ENCODE measurements around the gene USP14. TPM values are rescaled to one million over a fixed set of nuclear protein-coding genes. Genes with fewer than 3 reads are reported as not detected.

The USP14 gene
- total RNA-seq, 1 donor from 2014 or later = 51.0 TPM

- no peaks in the 10 kb centered on the region for H3K27me3 ChIP-seq (ENCODE audit: low read depth)
- no peak overlapping the region for H3K27ac ChIP-seq (replicated peaks)
- TF ChIP-seq, protein P1, sequence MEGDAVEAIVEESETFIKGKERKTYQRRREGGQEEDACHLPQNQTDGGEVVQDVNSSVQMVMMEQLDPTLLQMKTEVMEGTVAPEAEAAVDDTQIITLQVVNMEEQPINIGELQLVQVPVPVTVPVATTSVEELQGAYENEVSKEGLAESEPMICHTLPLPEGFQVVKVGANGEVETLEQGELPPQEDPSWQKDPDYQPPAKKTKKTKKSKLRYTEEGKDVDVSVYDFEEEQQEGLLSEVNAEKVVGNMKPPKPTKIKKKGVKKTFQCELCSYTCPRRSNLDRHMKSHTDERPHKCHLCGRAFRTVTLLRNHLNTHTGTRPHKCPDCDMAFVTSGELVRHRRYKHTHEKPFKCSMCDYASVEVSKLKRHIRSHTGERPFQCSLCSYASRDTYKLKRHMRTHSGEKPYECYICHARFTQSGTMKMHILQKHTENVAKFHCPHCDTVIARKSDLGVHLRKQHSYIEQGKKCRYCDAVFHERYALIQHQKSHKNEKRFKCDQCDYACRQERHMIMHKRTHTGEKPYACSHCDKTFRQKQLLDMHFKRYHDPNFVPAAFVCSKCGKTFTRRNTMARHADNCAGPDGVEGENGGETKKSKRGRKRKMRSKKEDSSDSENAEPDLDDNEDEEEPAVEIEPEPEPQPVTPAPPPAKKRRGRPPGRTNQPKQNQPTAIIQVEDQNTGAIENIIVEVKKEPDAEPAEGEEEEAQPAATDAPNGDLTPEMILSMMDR (IDR thresholded peaks at IDR 0.05; ENCODE audit: borderline replicate concordance) = no peak
- H3K4me3 ChIP-seq = no peak overlapping the region
- H3K4me1 ChIP-seq = peaks cover 2% of the 10 kb centered on the region
- H3K36me3 ChIP-seq = peaks cover 16% of the 10 kb centered on the region
- H3K9me3 ChIP-seq (replicated peaks) = no peaks in the 10 kb centered on the region
- DNase-seq = no peak
- intact Hi-C loops (cut with micrococcal nuclease) = no loop called here
Observed at GRCh38 chr18:189254-189653, 30.9 kb downstream of the USP14 start.

DNA sequence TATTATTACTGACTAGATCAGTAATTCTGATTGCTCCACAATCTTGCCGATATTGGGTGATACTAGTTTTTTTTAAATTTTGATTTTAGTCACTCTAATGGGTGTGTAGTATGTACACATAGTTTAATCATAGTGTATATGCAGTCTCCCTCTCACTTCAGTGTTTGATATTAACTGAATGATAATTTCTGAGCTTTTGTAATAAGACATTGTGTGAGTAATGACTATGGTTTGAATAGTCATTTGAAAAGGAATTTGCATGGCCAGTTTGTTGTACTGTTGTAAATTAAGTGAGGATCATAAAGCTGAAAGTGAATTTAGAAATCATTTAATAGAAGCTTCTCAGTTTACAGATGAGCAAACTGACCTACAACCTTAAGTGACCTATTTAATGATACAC is 33.4 kb downstream of the USP14 start:
- Histone ChIP-seq H3K27me3 (ENCODE audit: low read depth) (no peaks in the 10 kb centered on the region), H3K4me1 (no peaks in the 10 kb centered on the region), H3K9me3 (replicated peaks) (no peaks in the 10 kb centered on the region), H3K27ac (replicated peaks) (no peak overlapping the region), H3K4me3 (no peak overlapping the region), H3K36me3 (peaks cover 7% of the 10 kb centered on the region)
- TF ChIP-seq, protein P1 (IDR thresholded peaks at IDR 0.05; ENCODE audit: borderline replicate concordance) = no peak
- DNase-seq = no peak
- intact Hi-C loops (cut with micrococcal nuclease) = no loop called here

GRCh38 chr18:192801-193200 is 34.4 kb downstream of the USP14 start:
- no peak for DNase-seq
- Histone ChIP-seq H3K27ac (replicated peaks) (no peak overlapping the region), H3K4me1 (no peaks in the 10 kb centered on the region), H3K36me3 (peaks cover 11% of the 10 kb centered on the region), H3K27me3 (ENCODE audit: low read depth) (no peaks in the 10 kb centered on the region), H3K4me3 (no peak overlapping the region), H3K9me3 (replicated peaks) (no peaks in the 10 kb centered on the region)
- intact Hi-C loops (cut with micrococcal nuclease) = no loop called here
- TF ChIP-seq, protein P1 (IDR thresholded peaks at IDR 0.05; ENCODE audit: borderline replicate concordance) = no peak

- no peak overlapping the region for H3K4me3 ChIP-seq
- intact Hi-C loops (cut with micrococcal nuclease) = no loop called here
- H3K27me3 ChIP-seq (ENCODE audit: low read depth) = no peaks in the 10 kb centered on the region
- no peaks in the 10 kb centered on the region for H3K9me3 ChIP-seq (replicated peaks)
- no peak for DNase-seq
- no peak overlapping the region for H3K27ac ChIP-seq (replicated peaks)
- H3K36me3 ChIP-seq = peaks cover 39% of the 10 kb centered on the region
- TF ChIP-seq, protein P1 (IDR thresholded peaks at IDR 0.05; ENCODE audit: borderline replicate concordance) = no peak
- no peaks in the 10 kb centered on the region for H3K4me1 ChIP-seq
Observed at GRCh38 chr18:195651-196050, 37.3 kb downstream of the USP14 start.

DNA sequence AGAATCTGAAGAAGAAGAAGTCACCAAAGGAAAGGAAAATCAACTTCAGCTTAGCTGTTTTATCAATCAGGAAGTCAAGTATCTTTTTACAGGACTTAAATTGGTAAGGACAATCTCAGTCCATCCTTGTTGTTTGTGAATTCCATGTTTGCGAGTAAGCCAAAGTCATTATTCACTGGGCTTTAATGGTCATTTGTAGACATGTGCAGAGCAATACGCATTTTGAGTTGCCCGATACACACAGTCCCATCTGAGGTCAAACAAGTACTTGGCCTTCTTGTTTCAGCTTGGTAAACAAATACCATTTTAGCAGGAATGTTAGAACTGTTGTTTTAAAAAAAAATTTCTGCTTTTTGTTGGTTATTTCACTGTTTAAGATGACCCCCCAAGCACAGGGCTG is 40.9 kb downstream of the USP14 start:
- no peaks in the 10 kb centered on the region for H3K27me3 ChIP-seq (ENCODE audit: low read depth)
- TF ChIP-seq, protein P1 (IDR thresholded peaks at IDR 0.05; ENCODE audit: borderline replicate concordance) = no peak
- no peak overlapping the region for H3K4me3 ChIP-seq
- no peaks in the 10 kb centered on the region for H3K9me3 ChIP-seq (replicated peaks)
- intact Hi-C loops (cut with micrococcal nuclease) = no loop called here
- peaks cover 60% of the 10 kb centered on the region for H3K36me3 ChIP-seq
- H3K4me1 ChIP-seq = no peaks in the 10 kb centered on the region
- no peak overlapping the region for H3K27ac ChIP-seq (replicated peaks)
- DNase-seq = no peak

- DNase-seq = no peak
- H3K4me1 ChIP-seq = no peaks in the 10 kb centered on the region
- H3K27ac ChIP-seq (replicated peaks) = no peak overlapping the region
- intact Hi-C loops (cut with micrococcal nuclease) = no loop called here
- TF ChIP-seq, protein P1 (IDR thresholded peaks at IDR 0.05; ENCODE audit: borderline replicate concordance) = no peak
- H3K9me3 ChIP-seq (replicated peaks) = no peaks in the 10 kb centered on the region
- H3K27me3 ChIP-seq (ENCODE audit: low read depth) = no peaks in the 10 kb centered on the region
- H3K36me3 ChIP-seq = peaks cover 66% of the 10 kb centered on the region
- H3K4me3 ChIP-seq = no peak overlapping the region
Observed at GRCh38 chr18:199768-200167, 41.4 kb downstream of the USP14 start.
